GM12878 (cell line): ENCODE measurements around the gene HHIP.

Experiments used
- CTCF ChIP-seq, 3 experiments: IDR thresholded peaks in 2 of 3; conservative IDR thresholded peaks in 1 of 3; 2 replicates each; pipeline ENCODE4 v1.5.1; 2011; ENCODE audit warnings: low read depth in 3 of 3, low read length in 3 of 3, mild to moderate bottlenecking in 3 of 3, control low read depth in 2 of 3, moderate library complexity in 2 of 3, inconsistent platforms in 1 of 3, mixed read lengths in 1 of 3; ENCODE audit not compliant: control insufficient read depth in 2 of 3, insufficient read depth in 1 of 3; ENCODE audit errors: extremely low read depth in 1 of 3
- EZH2 ChIP-seq: IDR thresholded peaks from 2 replicates; pipeline ENCODE4 v1.6.1; 2012; ENCODE audit warnings: low read depth, mild to moderate bottlenecking, control low read depth, inconsistent platforms, low read length, borderline replicate concordance; ENCODE audit not compliant: control insufficient read depth
- HDAC6 ChIP-seq: fragments of 200-600 bp; sonication (generic); IDR thresholded peaks from one replicate; pipeline ENCODE4 v1.8.0; 2017; ENCODE audit warnings: antibody characterized with exemption; ENCODE audit not compliant: unreplicated experiment
- KAT2A ChIP-seq: conservative IDR thresholded peaks from 2 replicates; pipeline ENCODE4 v1.6.1; 2011; ENCODE audit warnings: low read depth, low read length; ENCODE audit not compliant: control insufficient read depth
- MAX ChIP-seq: IDR thresholded peaks from 2 replicates; pipeline ENCODE4 v1.6.1; 2012; ENCODE audit warnings: low read depth, low read length, improper control_type of control experiment
- MYC ChIP-seq: IDR thresholded peaks from 2 replicates; pipeline ENCODE4 v1.6.1; 2011; ENCODE audit warnings: mild to moderate bottlenecking, low read length, moderate library complexity, inconsistent platforms; ENCODE audit not compliant: insufficient read depth, insufficient replicate concordance, insufficient read length, severe bottlenecking
- SP1 ChIP-seq: IDR thresholded peaks from one replicate; pipeline ENCODE4 v1.6.1; 2011; ENCODE audit warnings: low read depth, low read length
- YY1 ChIP-seq: IDR thresholded peaks from 2 replicates; pipeline ENCODE4 v1.6.1; 2011; ENCODE audit warnings: low read depth, mild to moderate bottlenecking, low read length

- TF ChIP-seq MAX = no peak
- TF ChIP-seq YY1 = no peak
- TF ChIP-seq EZH2 = no peak
- no peak for TF ChIP-seq KAT2A
- TF ChIP-seq MYC = no peak
- TF ChIP-seq CTCF (IDR thresholded peaks at IDR 0.05 in 2 of 3, conservative IDR thresholded peaks at IDR 0.05 in 1 of 3; ENCODE audit: control insufficient read depth in 2 of 3, extremely low read depth in 1 of 3, insufficient read depth in 1 of 3, low read depth in 3 of 3, low read length in 3 of 3) = no peak
- TF ChIP-seq HDAC6 = no peak
- TF ChIP-seq SP1 = no peak
These were observed 74.5 kb downstream of the HHIP start for GRCh38 chr4:144720491-144720890.
